Right cardiac atrium (tissue), 5 donors: ENCODE results near the gene SWI5. TPM values are rescaled to one million over a fixed set of nuclear protein-coding genes. Genes with fewer than 3 reads are reported as not detected.

ENCODE experiments used
- ATAC-seq, 2 donors: fragments of 200-7000 bp; cut with Tn5 transposase; one replicate each; pipeline versions ENCODE4 v1.8.0 to v1.9.1; 2020; ENCODE audit warnings: moderate library complexity in 2 of 2, mild to moderate bottlenecking in 1 of 2
- DNase-seq, 3 donors: peaks; one replicate each; pipeline ENCODE4 v3.0.0-alpha.2; 2020
- H3K27ac ChIP-seq: one replicate; pipeline ENCODE4 v1.5.1; 2013; ENCODE audit warnings: mild to moderate bottlenecking, low read length, control low read depth, moderate library complexity
- H3K27me3 ChIP-seq: one replicate; pipeline ENCODE4 v1.6.1; 2013; ENCODE audit not compliant: control insufficient read depth, insufficient read depth
- H3K4me1 ChIP-seq: one replicate; pipeline ENCODE4 v1.6.1; 2013; ENCODE audit warnings: low read length; ENCODE audit not compliant: control insufficient read depth, insufficient read depth
- H3K4me3 ChIP-seq: one replicate; pipeline ENCODE4 v1.5.1; 2013; ENCODE audit warnings: low read length, control low read depth
- H3K9me3 ChIP-seq: one replicate; pipeline ENCODE4 v1.6.1; 2013; ENCODE audit warnings: low read length; ENCODE audit not compliant: control insufficient read depth
- WGBS: extraction: QIAGEN DNeasy Blood & Tissue Kit; methylation state at CpG from one replicate; pipeline ENCODE4 v1.1.7; 2013; 5-methylcytosine and 5-hydroxymethylcytosine counted together
- intact Hi-C, 4 donors: fragments of 100-400 bp; cut with DNase I; formaldehyde crosslinking; loops; one replicate each; pipeline versions ENCODE4 v1.11.0 to v1.14.0; 2022 to 2023
- polyA plus RNA-seq: library from polyadenylated mRNA; stranded (reverse); fragments of 200-250 nt; gene quantifications from one replicate; pipeline ENCODE4 v1.2.3, GENCODE V29; 2013
- total RNA-seq, 4 donors: library from RNA; stranded (reverse); fragmentation: NEBNext Ultra II Directional; extraction: Animal tissue kit (Norgen Biotek cat#: 25700); gene quantifications; one replicate each; pipeline ENCODE4 v1.2.1, GENCODE V29; 2021
- donor health status: healthy with polysubstance abuse.
- donor health status: DM: no; HTN: yes; CAD: no.
- donor health status: DM: no; HTN: no; CAD: no.
- donor health status: DM: no; HTN: yes; CAD: no; lungs with severe emphysema.
- donor health status: DM: yes; HTN: yes; CAD: no.

SWI5 gene
- total and polyA plus RNA-seq, 5 donors, result 18.7 to 33.7 (median 21.6) TPM

DNA sequence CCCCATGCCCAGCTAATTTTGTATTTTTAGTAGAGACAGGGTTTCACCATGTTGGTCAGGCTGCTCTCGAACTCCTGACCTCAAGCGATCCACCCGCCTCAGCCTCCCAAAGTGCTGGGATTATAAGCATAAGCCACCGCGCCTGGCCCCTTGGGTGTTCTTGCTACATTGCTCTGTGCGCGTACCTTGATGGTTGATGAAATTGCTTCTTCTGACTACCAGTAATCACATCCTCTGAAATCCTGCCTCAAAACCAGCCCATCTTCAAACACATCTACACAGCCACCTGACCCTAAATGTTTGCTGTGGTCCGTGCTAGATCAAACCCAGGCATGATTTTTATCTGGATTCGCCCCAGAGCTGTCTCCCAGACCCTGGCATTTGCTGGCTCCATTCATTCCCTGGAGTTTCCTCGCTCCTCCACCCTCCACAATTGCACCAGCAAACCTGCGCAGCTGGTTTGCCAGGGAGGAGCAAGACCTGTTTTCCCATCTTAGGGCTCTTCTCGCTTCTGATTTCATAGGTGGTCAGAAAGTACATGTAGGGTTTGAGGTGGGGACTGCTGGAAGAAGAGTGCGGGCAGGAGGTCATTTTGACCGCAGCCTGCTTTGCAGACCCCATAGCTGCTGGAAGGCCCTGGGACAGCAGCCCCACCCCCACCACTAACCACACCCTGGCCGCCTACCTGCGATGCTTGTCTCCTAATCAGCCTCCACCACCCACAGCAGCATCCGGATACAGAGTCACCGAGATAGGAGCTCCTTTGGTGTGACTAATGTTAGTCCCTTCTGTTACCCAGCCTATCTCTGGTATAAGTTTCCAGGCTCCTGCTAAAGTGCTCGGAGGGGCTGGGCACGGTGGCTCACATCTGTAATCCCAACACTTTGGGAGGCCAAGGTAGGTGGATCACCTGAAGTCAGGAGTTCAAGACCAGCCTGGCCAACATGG lies 22.7 kb downstream of the SWI5 start:
- DNase-seq (no peak), ATAC-seq (no peak)
- no peaks in the 10 kb centered on the region for H3K9me3 ChIP-seq
- H3K27me3 ChIP-seq, result no peaks in the 10 kb centered on the region
- no peak overlapping the region for H3K4me3 ChIP-seq
- intact Hi-C loops, result no loop called here
- H3K27ac ChIP-seq, result no peak overlapping the region
- no peaks in the 10 kb centered on the region for H3K4me1 ChIP-seq
- 90% methylated on average over 20 of the region's 20 CpGs for WGBS

GRCh38 chr9:128304136-128304970 lies 28.3 kb downstream of the SWI5 start:
- ATAC-seq, result peak in 1 of 2 donors; percentile 8

GRCh38 chr9:128304971-128305288 lies 28.9 kb downstream of the SWI5 start:
- ATAC-seq (no peak), DNase-seq (no peak)
- Histone ChIP-seq H3K9me3 (no peaks in the 10 kb centered on the region), H3K27me3 (no peaks in the 10 kb centered on the region), H3K27ac (no peak overlapping the region), H3K4me3 (no peak overlapping the region), H3K4me1 (no peaks in the 10 kb centered on the region)
- WGBS, result 66% methylated on average over 5 of the region's 5 CpGs
- intact Hi-C loops, result no loop called here

More at GRCh38 chr9:128304136-128304970, 28.3 kb downstream of the SWI5 start:
- intact Hi-C loops, result no loop called here
- no peaks in the 10 kb centered on the region for H3K4me1 ChIP-seq
- WGBS, result 76% methylated on average over 9 of the region's 9 CpGs
- no peaks in the 10 kb centered on the region for H3K9me3 ChIP-seq
- H3K27ac ChIP-seq, result no peak overlapping the region
- H3K27me3 ChIP-seq, result no peaks in the 10 kb centered on the region
- no peak overlapping the region for H3K4me3 ChIP-seq
- DNase-seq, result no peak

GRCh38 chr9:128309551-128309950 lies 33.5 kb downstream of the SWI5 start:
- 92% methylated on average over 16 of the region's 16 CpGs for WGBS
- no peak for ATAC-seq
- Histone ChIP-seq H3K4me1 (no peaks in the 10 kb centered on the region), H3K27ac (no peak overlapping the region), H3K4me3 (no peak overlapping the region), H3K27me3 (no peaks in the 10 kb centered on the region), H3K9me3 (no peaks in the 10 kb centered on the region)
- intact Hi-C loops, result no loop called here
- no peak for DNase-seq

DNA sequence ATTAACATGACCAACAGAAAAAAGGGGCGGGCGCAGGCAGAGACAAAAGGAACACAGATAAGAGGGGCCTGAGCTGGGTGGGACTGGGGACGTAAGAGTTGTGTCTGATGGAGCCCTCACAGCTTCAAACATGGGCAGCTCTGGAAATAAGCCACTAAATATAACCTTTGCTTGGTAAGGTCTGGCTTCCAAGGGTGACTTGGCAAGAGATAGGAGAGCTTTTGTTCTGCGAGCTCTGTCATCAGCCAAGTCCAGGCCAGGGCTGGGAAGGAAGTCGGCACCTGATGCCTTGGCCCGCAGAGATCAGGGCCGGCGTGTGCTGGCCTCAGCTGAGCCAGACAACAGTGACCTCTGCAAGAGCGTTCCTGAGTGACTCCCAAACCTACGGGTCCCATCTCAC lies 34.4 kb downstream of the SWI5 start:
- WGBS, result 59% methylated on average over 10 of the region's 10 CpGs
- DNase-seq, result no peak
- peak; percentile 61 to 78 for ATAC-seq
- H3K4me1 ChIP-seq, result no peaks in the 10 kb centered on the region
- peak overlapping the region; percentile 48 for H3K27ac ChIP-seq
- no peaks in the 10 kb centered on the region for H3K27me3 ChIP-seq
- intact Hi-C loops, result no loop called here
- no peak overlapping the region for H3K4me3 ChIP-seq
- no peaks in the 10 kb centered on the region for H3K9me3 ChIP-seq

DNA sequence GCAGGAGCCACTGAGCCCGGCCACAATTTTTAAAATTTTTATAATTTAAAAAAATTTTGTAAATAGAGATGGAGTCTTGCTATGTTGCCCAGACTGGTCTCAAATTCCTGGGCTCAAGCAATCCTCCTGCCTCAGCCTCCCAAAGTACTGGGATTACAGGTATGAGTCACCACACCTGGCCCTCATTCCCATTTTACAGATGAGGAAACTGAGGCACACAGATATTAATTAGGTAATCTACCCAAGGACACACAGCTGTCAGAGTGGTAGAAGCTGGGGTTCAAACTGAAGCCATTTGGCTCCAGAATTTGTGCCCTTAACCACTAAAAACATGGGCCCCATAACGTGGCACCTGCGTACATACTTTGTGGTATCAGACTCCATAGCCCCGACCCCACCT lies 38.6 kb downstream of the SWI5 start:
- Histone ChIP-seq H3K4me1 (no peaks in the 10 kb centered on the region), H3K9me3 (no peaks in the 10 kb centered on the region), H3K4me3 (no peak overlapping the region), H3K27me3 (no peaks in the 10 kb centered on the region), H3K27ac (no peak overlapping the region)
- no peak for ATAC-seq
- DNase-seq, result no peak
- intact Hi-C loops, result no loop called here
- WGBS, result 96% methylated on average over 4 of the region's 4 CpGs

DNA sequence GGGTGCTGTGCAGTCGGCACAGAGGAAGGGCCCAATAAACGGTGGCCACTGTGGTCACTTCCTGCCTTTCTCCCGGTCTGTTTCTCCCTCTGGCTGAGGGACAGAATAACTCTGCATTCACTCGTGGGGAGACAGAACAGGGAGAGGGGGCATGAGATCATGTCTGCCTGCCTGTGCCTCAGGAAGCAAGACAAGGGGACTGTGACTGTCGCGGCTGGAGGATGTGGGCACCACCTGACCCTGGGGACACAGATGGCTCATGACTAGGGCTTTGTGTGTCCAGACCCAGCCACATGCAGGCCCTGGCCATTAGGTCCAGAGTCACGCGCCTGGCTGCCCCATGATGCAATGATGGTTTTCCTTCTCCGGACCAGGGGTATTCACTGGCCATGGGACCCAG lies 40.3 kb downstream of the SWI5 start:
- DNase-seq (no peak), ATAC-seq (no peak)
- intact Hi-C loops, result no loop called here
- H3K4me3 ChIP-seq, result no peak overlapping the region
- no peaks in the 10 kb centered on the region for H3K9me3 ChIP-seq
- WGBS, result 66% methylated on average over 9 of the region's 9 CpGs
- no peak overlapping the region for H3K27ac ChIP-seq
- no peaks in the 10 kb centered on the region for H3K27me3 ChIP-seq
- H3K4me1 ChIP-seq, result no peaks in the 10 kb centered on the region

- H3K27me3 ChIP-seq, result no peaks in the 10 kb centered on the region
- no peaks in the 10 kb centered on the region for H3K9me3 ChIP-seq
- intact Hi-C loops, result no loop called here
- H3K4me1 ChIP-seq, result no peaks in the 10 kb centered on the region
- no peak for ATAC-seq
- WGBS, result 88% methylated on average over 2 of the region's 2 CpGs
- H3K4me3 ChIP-seq, result no peak overlapping the region
- no peak overlapping the region for H3K27ac ChIP-seq
- DNase-seq, result no peak
Measured at GRCh38 chr9:128317629-128318028, 41.6 kb downstream of the SWI5 start.

- no peak overlapping the region for H3K27ac ChIP-seq
- peaks cover 6% of the 10 kb centered on the region for H3K4me1 ChIP-seq
- intact Hi-C loops, result no loop called here
- WGBS, result 81% methylated on average over 7 of the region's 7 CpGs
- no peak overlapping the region for H3K4me3 ChIP-seq
- no peaks in the 10 kb centered on the region for H3K27me3 ChIP-seq
- no peaks in the 10 kb centered on the region for H3K9me3 ChIP-seq
- ATAC-seq (no peak), DNase-seq (no peak)
Measured at GRCh38 chr9:128321343-128321742, 45.3 kb downstream of the SWI5 start.

- no peak for ATAC-seq
- intact Hi-C loops, result no loop called here
Measured at GRCh38 chr9:128321879-128322403, 45.9 kb downstream of the SWI5 start.

More at GRCh38 chr9:128321879-128322403, 45.9 kb downstream of the SWI5 start:
- H3K4me3 ChIP-seq, result peak overlapping the region; percentile 73
- H3K9me3 ChIP-seq, result no peaks in the 10 kb centered on the region
- DNase-seq, result no peak
- 2% methylated on average over 21 of the region's 21 CpGs for WGBS
- H3K4me1 ChIP-seq, result peaks cover 6% of the 10 kb centered on the region
- H3K27ac ChIP-seq, result peak overlapping the region; percentile 23
- H3K27me3 ChIP-seq, result no peaks in the 10 kb centered on the region
